Nephron progenitor cell (in vitro differentiated cells): ENCODE measurements around the gene MAST1.
A peak's percentile ranks its signal among the peaks of the same experiment; 100 is the strongest.
"Not testable (repeated sequence)": the region's sequence is repeated elsewhere in the genome, so short reads cannot be mapped to it uniquely, and the experiment has no call there.

Experiments used
- DNase-seq: peaks from one replicate; pipeline ENCODE4 v3.0.0; 2021
- H3K27ac Mint-ChIP-seq: 2 replicates; pipeline ENCODE4 v1.8.0; 2021; ENCODE audit warnings: mild to moderate bottlenecking, moderate library complexity, mixed read lengths
- H3K27me3 Mint-ChIP-seq: 2 replicates; pipeline ENCODE4 v1.8.0; 2021; ENCODE audit warnings: mild to moderate bottlenecking, low read depth, mixed read lengths; ENCODE audit not compliant: poor library complexity
- H3K36me3 Mint-ChIP-seq: 2 replicates; pipeline ENCODE4 v1.8.0; 2021; ENCODE audit warnings: low read depth, mixed read lengths
- H3K4me1 Mint-ChIP-seq: 2 replicates; pipeline ENCODE4 v1.8.0; 2021; ENCODE audit warnings: mixed read lengths
- H3K4me3 Mint-ChIP-seq: 2 replicates; pipeline ENCODE4 v1.8.0; 2021; ENCODE audit warnings: mild to moderate bottlenecking, moderate library complexity, mixed read lengths
- H3K9me3 Mint-ChIP-seq: 2 replicates; pipeline ENCODE4 v1.8.0; 2021; ENCODE audit warnings: mild to moderate bottlenecking, moderate library complexity, mixed read lengths
- CTCF ChIP-seq: fragments of 200-600 bp; sonication (generic); IDR thresholded peaks from 2 replicates; pipeline ENCODE4 v1.5.0; 2021; ENCODE audit warnings: antibody characterized with exemption

MAST1 gene

DNA sequence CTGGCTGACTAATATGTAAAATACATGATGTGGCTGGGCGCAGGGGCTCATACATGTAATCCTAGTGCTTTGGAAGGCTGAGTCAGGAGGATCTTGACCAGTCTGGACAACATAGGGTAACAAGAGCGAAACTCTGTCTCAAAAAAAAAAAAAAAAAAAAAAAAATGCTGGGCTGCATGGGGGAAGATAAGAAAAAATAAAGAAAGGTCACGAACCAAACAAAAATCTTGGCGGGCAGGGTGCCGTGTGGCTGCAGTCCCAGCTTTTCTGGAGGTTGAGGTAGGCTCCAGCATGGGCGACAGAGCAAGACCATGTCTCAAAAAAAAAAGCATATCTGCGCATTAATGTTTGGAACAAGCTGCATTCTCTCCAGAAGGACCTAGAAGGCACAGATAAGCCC is 23.2 kb upstream of the MAST1 start:
- peak overlapping the region; percentile 51 for H3K27ac Mint-ChIP-seq
- no peaks in the 10 kb centered on the region for H3K4me1 Mint-ChIP-seq
- no peaks in the 10 kb centered on the region for H3K9me3 Mint-ChIP-seq

DNA sequence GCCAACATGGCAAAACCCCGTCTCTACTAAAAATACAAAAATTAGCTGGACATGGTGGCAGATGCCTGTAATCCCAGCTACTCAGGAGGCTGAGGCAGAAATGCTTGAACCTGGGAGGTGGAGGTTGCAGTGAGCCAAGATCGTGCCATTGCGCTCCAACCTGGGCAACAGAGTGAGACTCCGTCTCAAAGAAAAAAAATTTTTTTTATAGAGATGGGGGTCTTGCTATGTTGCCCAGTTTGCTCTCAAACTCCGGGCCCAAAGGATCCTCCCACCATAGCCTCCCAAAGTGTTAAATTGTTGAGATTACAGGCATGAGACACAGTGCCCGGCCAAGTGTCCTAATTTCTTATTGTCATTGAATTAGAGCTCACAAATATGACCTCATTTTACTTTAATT is 21.1 kb upstream of the MAST1 start:
- H3K4me1 Mint-ChIP-seq, DNase-seq, H3K4me3 Mint-ChIP-seq, H3K9me3 Mint-ChIP-seq: not testable (repeated sequence)
- Mint-ChIP-seq H3K36me3 (peaks cover 27% of the 10 kb centered on the region), H3K27me3 (peaks cover 12% of the 10 kb centered on the region), H3K27ac (peak overlapping the region; percentile 90)

More for the DNA sequence above, 23.2 kb upstream of the MAST1 start:
- Mint-ChIP-seq H3K27me3 (peaks cover 2% of the 10 kb centered on the region), H3K4me3 (no peak overlapping the region), H3K36me3 (peaks cover 27% of the 10 kb centered on the region)
- DNase-seq: no peak
- no peak for TF ChIP-seq CTCF

DNA sequence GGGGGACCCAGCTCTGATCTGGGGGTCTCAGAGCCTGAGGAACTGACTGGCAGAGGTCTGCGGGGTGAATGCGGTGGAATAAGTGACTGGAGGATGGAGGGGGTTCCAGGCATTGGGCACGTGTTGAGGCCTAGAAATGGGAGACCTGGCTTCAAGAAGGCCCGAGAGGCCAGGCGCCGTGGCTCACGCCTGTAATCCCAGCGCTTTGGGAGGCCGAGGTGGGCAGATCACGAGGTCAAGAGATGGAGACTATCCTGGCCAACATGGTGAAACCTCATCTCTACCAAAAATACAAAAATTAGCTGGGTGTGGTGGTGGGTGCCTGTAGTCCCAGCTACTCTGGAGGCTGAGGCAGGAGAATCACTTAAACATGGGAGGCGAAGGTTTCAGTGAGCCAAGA is 20.5 kb upstream of the MAST1 start:
- H3K4me3 Mint-ChIP-seq, H3K4me1 Mint-ChIP-seq, DNase-seq, H3K9me3 Mint-ChIP-seq: not testable (repeated sequence)
- peaks cover 12% of the 10 kb centered on the region for H3K27me3 Mint-ChIP-seq
- peak overlapping the region; percentile 90 for H3K27ac Mint-ChIP-seq
- peaks cover 21% of the 10 kb centered on the region for H3K36me3 Mint-ChIP-seq

DNA sequence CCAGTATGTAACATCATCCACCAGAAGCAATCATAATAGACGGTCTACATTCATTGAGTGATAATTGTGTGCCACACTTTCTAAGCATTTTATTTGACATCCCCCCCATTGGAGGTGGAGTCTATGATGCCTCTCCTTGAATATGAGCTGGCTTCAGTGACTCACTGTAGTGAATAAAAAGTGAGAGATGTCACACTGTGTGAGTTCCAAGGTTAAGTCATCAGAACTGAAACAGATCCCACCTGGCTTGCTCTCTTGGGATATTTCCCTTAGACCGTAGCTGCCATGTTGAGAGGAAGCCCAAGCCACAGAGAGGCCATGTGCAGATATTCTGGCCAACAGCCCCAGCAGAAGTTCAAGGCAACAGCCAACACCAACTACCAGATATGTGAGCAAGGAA is 16.6 kb upstream of the MAST1 start:
- H3K27me3 Mint-ChIP-seq: peaks cover 35% of the 10 kb centered on the region

GRCh38 chr19:12825254-12826131 is 12.8 kb upstream of the MAST1 start:
- Mint-ChIP-seq H3K4me1 (peaks cover 5% of the 10 kb centered on the region), H3K4me3 (peak overlapping the region; percentile 52), H3K27me3 (peaks cover 67% of the 10 kb centered on the region), H3K27ac (no peak overlapping the region), H3K9me3 (peaks cover 8% of the 10 kb centered on the region), H3K36me3 (no peaks in the 10 kb centered on the region)
- DNase-seq: peak; percentile 84
- TF ChIP-seq CTCF: peak; percentile 72

More for the DNA sequence above, 16.6 kb upstream of the MAST1 start:
- DNase-seq: no peak
- no peak for TF ChIP-seq CTCF
- no peak overlapping the region for H3K4me3 Mint-ChIP-seq
- peaks cover 5% of the 10 kb centered on the region for H3K4me1 Mint-ChIP-seq
- H3K9me3 Mint-ChIP-seq: peaks cover 8% of the 10 kb centered on the region
- H3K27ac Mint-ChIP-seq: no peak overlapping the region
- no peaks in the 10 kb centered on the region for H3K36me3 Mint-ChIP-seq

DNA sequence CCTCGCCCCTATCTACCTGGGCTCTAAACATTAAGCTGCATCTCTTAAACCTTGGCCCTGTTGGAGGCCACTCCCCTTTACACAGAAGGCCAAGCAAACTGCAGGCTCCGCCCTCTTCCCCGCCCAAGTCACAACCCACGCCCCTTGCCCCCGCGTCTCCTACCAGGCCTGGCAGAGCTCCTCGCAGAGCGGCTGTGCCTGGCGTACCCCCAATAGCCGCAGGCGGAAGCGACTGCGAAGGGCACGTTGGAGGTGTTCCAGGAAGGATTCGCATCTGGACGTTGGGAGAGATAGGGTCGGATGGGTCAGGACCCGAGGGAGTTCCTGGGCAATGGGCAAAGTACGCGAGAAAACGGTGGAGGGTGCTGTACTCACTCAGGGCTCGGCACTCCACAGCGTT is 9.8 kb upstream of the MAST1 start:
- H3K27ac Mint-ChIP-seq: no peak overlapping the region
- no peak for TF ChIP-seq CTCF
- peaks cover 14% of the 10 kb centered on the region for H3K4me1 Mint-ChIP-seq
- no peaks in the 10 kb centered on the region for H3K36me3 Mint-ChIP-seq
- DNase-seq: peak; percentile 69
- peaks cover 4% of the 10 kb centered on the region for H3K9me3 Mint-ChIP-seq
- H3K4me3 Mint-ChIP-seq: no peak overlapping the region
- H3K27me3 Mint-ChIP-seq: peaks cover 87% of the 10 kb centered on the region

DNA sequence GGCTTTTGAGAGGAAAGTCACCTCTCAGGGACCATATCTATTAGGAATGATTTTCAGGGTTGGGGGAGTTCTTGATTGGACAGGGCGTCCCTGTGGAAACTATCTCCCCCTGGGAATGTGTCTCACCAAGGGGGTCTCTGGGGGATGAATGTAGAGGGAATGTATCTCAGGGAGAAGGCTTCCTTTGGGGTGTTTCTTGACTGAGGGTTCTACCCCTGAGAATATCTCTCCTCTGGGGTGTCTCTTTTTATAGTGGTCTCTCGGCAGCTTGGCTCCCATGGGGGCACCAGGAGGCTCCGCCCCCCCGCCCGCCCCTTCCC is 4.9 kb upstream of the MAST1 start:
- H3K4me1 Mint-ChIP-seq: peaks cover 20% of the 10 kb centered on the region
- H3K27ac Mint-ChIP-seq: no peak overlapping the region
- peaks cover 94% of the 10 kb centered on the region for H3K27me3 Mint-ChIP-seq
- H3K4me3 Mint-ChIP-seq: peak overlapping the region; percentile 61
- TF ChIP-seq CTCF: no peak
- no peaks in the 10 kb centered on the region for H3K9me3 Mint-ChIP-seq
- DNase-seq: no peak
- no peaks in the 10 kb centered on the region for H3K36me3 Mint-ChIP-seq
